K562 (cell line): Measurements from ENCODE around the gene PCARE. TPM values are rescaled to one million over a fixed set of nuclear protein-coding genes. Genes with fewer than 3 reads are reported as not detected.
A peak's percentile ranks its signal among the peaks of the same experiment; 100 is the strongest.

ENCODE experiments used
- ATAC-seq: fragments of 200-7000 bp; cut with Tn5 transposase; 3 replicates; pipeline ENCODE4 v1.9.1; 2020; ENCODE audit warnings: moderate library complexity
- BruUV-seq: library from RNA; stranded (reverse); fragments of 400-500 nt; replicated peaks from 2 replicates; lab custom pipeline; 2021; lab: Mats Ljungman, UMichigan
- CTCF ChIA-PET: fragments of 300-600 bp; formaldehyde crosslinking; extraction: SDS; loops from one replicate; lab custom pipeline; 2021; ENCODE audit warnings: low intra/inter-chr PET ratio; lab: Yijun Ruan, JAX
- POLR2A ChIA-PET: fragments of 300-600, 350-650 bp; sonication (Branson Sonifier 250); formaldehyde crosslinking; extraction: SDS; loops from one replicate; lab custom pipeline; 2021; ENCODE audit warnings: antibody characterized with exemption, inconsistent platforms; lab: Yijun Ruan, JAX
- DNase-seq, 4 experiments: peaks; one replicate each; pipeline versions ENCODE4 v3.0.0 to v3.0.0-alpha.2; 2011 to 2018; ENCODE audit warnings: low spot score in 3 of 4, mixed read lengths in 3 of 4; ENCODE audit errors: extremely low read depth in 1 of 4
- FAIRE-seq: peaks from 2 replicates; lab custom pipeline; 2011; peaks lifted over from hg19 to GRCh38; lab: Jason Lieb, UNC
- H2AFZ ChIP-seq: 2 replicates; pipeline ENCODE4 v1.6.0; 2011; ENCODE audit warnings: low read depth, low read length, control low read depth, inconsistent platforms
- H3K27ac ChIP-seq: fragments of 200-600 bp; 3 replicates; pipeline ENCODE4 v1.8.0; 2011; ENCODE audit warnings: low read depth, mild to moderate bottlenecking, control low read depth, inconsistent platforms, low read length, moderate library complexity, mixed read lengths; ENCODE audit errors: extremely low read depth
- H3K27me3 ChIP-seq, 2 experiments: fragments of 300-600 bp in 1 of 2; 2 replicates in 1 of 2; 3 replicates in 1 of 2; pipeline versions ENCODE4 v1.6.0 to v1.8.0; 2011; ENCODE audit warnings: inconsistent platforms in 2 of 2, low read length in 2 of 2, mild to moderate bottlenecking in 1 of 2, mixed read lengths in 1 of 2, moderate library complexity in 1 of 2; ENCODE audit not compliant: control insufficient read depth in 2 of 2, insufficient read depth in 2 of 2
- H3K36me3 ChIP-seq: fragments of 300-600 bp; 3 replicates; pipeline ENCODE4 v1.8.0; 2011; ENCODE audit warnings: mild to moderate bottlenecking, low read length, inconsistent platforms; ENCODE audit not compliant: control insufficient read depth, insufficient read depth
- H3K4me1 ChIP-seq, 2 experiments: fragments of 200-600 bp in 1 of 2; replicated peaks in 1 of 2; 2 replicates in 1 of 2; 3 replicates in 1 of 2; pipeline versions ENCODE4 v1.5.1 to v1.8.0; 2011; ENCODE audit warnings: inconsistent platforms in 2 of 2, low read length in 2 of 2, mild to moderate bottlenecking in 1 of 2, mixed read lengths in 1 of 2, moderate library complexity in 1 of 2; ENCODE audit not compliant: control insufficient read depth in 2 of 2, insufficient read depth in 2 of 2
- H3K4me2 ChIP-seq: 2 replicates; pipeline ENCODE4 v1.6.1; 2011; ENCODE audit warnings: low read length, control low read depth, inconsistent platforms, mixed read lengths; ENCODE audit not compliant: insufficient read depth
- H3K4me3 ChIP-seq: fragments of 200-600 bp; sonication (generic), shearing (Covaris generic); 2 replicates; pipeline ENCODE4 v1.5.1; 2016; ENCODE audit warnings: control low read depth, inconsistent platforms
- H3K79me2 ChIP-seq: fragments of 200-600 bp; 3 replicates; pipeline ENCODE4 v1.8.0; 2011; ENCODE audit warnings: low read length, inconsistent platforms; ENCODE audit not compliant: control insufficient read depth, insufficient read depth
- H3K9ac ChIP-seq, 2 experiments: 2 replicates each; pipeline versions ENCODE4 v1.6.0 to v1.6.1; 2011; ENCODE audit warnings: low read depth in 2 of 2, low read length in 2 of 2, control low read depth in 1 of 2, inconsistent platforms in 1 of 2, mild to moderate bottlenecking in 1 of 2, mixed read lengths in 1 of 2; ENCODE audit not compliant: insufficient read depth in 1 of 2
- H3K9me1 ChIP-seq: one replicate; pipeline ENCODE4 v1.6.0; 2011; ENCODE audit warnings: inconsistent platforms, mild to moderate bottlenecking, low read length, moderate library complexity; ENCODE audit not compliant: control insufficient read depth, insufficient read depth
- H3K9me3 ChIP-seq: replicated peaks from 2 replicates; pipeline ENCODE4 v1.5.1; 2011; ENCODE audit warnings: low read depth, low read length, inconsistent platforms; ENCODE audit not compliant: control insufficient read depth, insufficient read depth
- H4K20me1 ChIP-seq: replicated peaks from 2 replicates; pipeline ENCODE4 v1.6.1; 2011; ENCODE audit warnings: low read length, inconsistent platforms, mixed read lengths; ENCODE audit not compliant: control insufficient read depth, insufficient read depth
- CEBPB ChIP-seq: fragments of 450-650 bp; IDR thresholded peaks from 2 replicates; pipeline ENCODE4 v1.6.1; 2016; ENCODE audit warnings: missing genetic modification characterization, missing compliant biosample characterization
- CUX1 ChIP-seq: fragments of 200-800 bp; sonication (Bioruptor generic); IDR thresholded peaks from 2 replicates; pipeline ENCODE4 v1.6.1; 2016; ENCODE audit warnings: missing genetic modification characterization, missing compliant biosample characterization
- RAD51 ChIP-seq: fragments of 450-650 bp; IDR thresholded peaks from 2 replicates; pipeline ENCODE4 v1.7.1; 2016; ENCODE audit warnings: low read depth, mild to moderate bottlenecking, borderline replicate concordance
- TFE3 ChIP-seq: fragments of 450-650 bp; formaldehyde crosslinking; IDR thresholded peaks from 2 replicates; pipeline ENCODE4 v1.4.0; 2020; ENCODE audit warnings: mild to moderate bottlenecking, mixed read lengths
- USF2 ChIP-seq: sonication (generic); formaldehyde crosslinking; IDR thresholded peaks from 2 replicates; pipeline ENCODE4 v1.5.0; 2020; ENCODE audit warnings: missing genetic modification reagents
- WGBS: fragments of 100-300 bp; shearing (Covaris generic); methylation state at CpG from one replicate; pipeline ENCODE4 v1.1.6; 2016; ENCODE audit warnings: low coverage, mixed read lengths; ENCODE audit not compliant: insufficient coverage; ENCODE audit errors: missing lambda C conversion rate; 5-methylcytosine and 5-hydroxymethylcytosine counted together
- in situ Hi-C: fragments of 300-500 bp; cut with MboI; formaldehyde crosslinking; loops from 4 replicates; pipeline ENCODE4 v1.15.0; 2018; ENCODE audit warnings: inconsistent platforms, mixed read lengths
- intact Hi-C: fragments of 100-400 bp; cut with micrococcal nuclease; formaldehyde crosslinking; loops from 2 replicates; pipeline ENCODE4 v1.14.2; 2022
- polyA plus RNA-seq, 8 experiments: library from polyadenylated mRNA; depleted of rRNA in 4 of 8; stranded (reverse) in 5 of 8; unstranded in 3 of 8; fragments of >200 nt; fragmentation: Nextera tagmentation in 2 of 8; fragmentation: Illumina TruSeq in 1 of 8; extraction: Ambion mirVana in 2 of 8; extraction: Trizol in 1 of 8; gene quantifications; 2 replicates each; pipeline versions ENCODE4 v1.2.1 to v1.2.3, GENCODE V29; 2011 to 2014; ENCODE audit warnings: inconsistent platforms in 1 of 8, missing spikeins in 1 of 8
- total RNA-seq, 7 experiments: library from RNA; depleted of rRNA in 6 of 7; stranded (reverse); fragments of >200 nt in 6 of 7; fragmentation: Illumina TruSeq in 2 of 7; extraction: Trizol in 2 of 7; gene quantifications; 2 replicates each; pipeline versions ENCODE4 v1.2.1 to v1.2.3, GENCODE V29; 2011 to 2021; ENCODE audit warnings: low replicate concordance in 1 of 7

PCARE gene
- total and polyA plus RNA-seq, 9 of the 15 experiments (the other 6 are each of a cell fraction or from before 2014, with no cell fraction given): not detected

GRCh38 chr2:29115797-29116781, 41.8 kb upstream of the PCARE start:
- Histone ChIP-seq H2AFZ (no peak overlapping the region), H3K36me3 (no peaks in the 10 kb centered on the region), H3K4me1 (peaks cover 5 to 6% of the 10 kb centered on the region in 2 experiments; a peak in 3 of 5 replicates), H3K9ac (no peak overlapping the region), H3K27me3 (peaks cover 19 to 29% of the 10 kb centered on the region in 2 experiments), H3K27ac (no peak overlapping the region), H3K79me2 (no peaks in the 10 kb centered on the region), H3K4me2 (peak overlapping the region; percentile 15; the same call in 1 of the 2 replicates), H4K20me1 (no peaks in the 10 kb centered on the region), H3K9me1 (no peaks in the 10 kb centered on the region), H3K9me3 (no peaks in the 10 kb centered on the region), H3K4me3 (no peak overlapping the region)
- intact Hi-C loops (no loop called here), in situ Hi-C loops (no loop called here)
- ChIA-PET CTCF (no interaction called here), POLR2A (interaction anchor here (1.0 to 2.7 kb wide), 2 partner anchors 14 to 73 kb away, joined by 3 to 10 read pairs; no protein-coding TSS in a partner anchor)
- peak; percentile 55 for TF ChIP-seq RAD51
- no peak for TF ChIP-seq CUX1 (CRISPR knock-in tag)
- TF ChIP-seq TFE3: peak; percentile 47; the same call in 1 of the 2 replicates
- TF ChIP-seq USF2 (CRISPR knock-in tag): peak; percentile 68
- 0 out of 2 replicates have a peak, but pooled peaks have one; percentile 17 for TF ChIP-seq CEBPB (tag)
- BruUV-seq: no TSS peak
- DNase-seq (no peak), FAIRE-seq (no peak), ATAC-seq (no peak)
- WGBS: 28% methylated on average over 28 of the region's 53 CpGs
